22Rv1 (cell line): ENCODE results near the gene SLC66A2.

Experiments used
- H3K27ac ChIP-seq: fragments of 450-650 bp; 2 replicates; pipeline ENCODE4 v1.5.1; 2017
- ZFX ChIP-seq: fragments of 450-650 bp; IDR thresholded peaks from 2 replicates; pipeline ENCODE4 v1.6.1; 2017; ENCODE audit warnings: antibody characterized with exemption, borderline replicate concordance
- TF ChIP-seq, protein P1 (sequence below): fragments of 450-650 bp; IDR thresholded peaks from 2 replicates; pipeline ENCODE4 v1.5.1; 2017; ENCODE audit warnings: mild to moderate bottlenecking

Gene SLC66A2

DNA sequence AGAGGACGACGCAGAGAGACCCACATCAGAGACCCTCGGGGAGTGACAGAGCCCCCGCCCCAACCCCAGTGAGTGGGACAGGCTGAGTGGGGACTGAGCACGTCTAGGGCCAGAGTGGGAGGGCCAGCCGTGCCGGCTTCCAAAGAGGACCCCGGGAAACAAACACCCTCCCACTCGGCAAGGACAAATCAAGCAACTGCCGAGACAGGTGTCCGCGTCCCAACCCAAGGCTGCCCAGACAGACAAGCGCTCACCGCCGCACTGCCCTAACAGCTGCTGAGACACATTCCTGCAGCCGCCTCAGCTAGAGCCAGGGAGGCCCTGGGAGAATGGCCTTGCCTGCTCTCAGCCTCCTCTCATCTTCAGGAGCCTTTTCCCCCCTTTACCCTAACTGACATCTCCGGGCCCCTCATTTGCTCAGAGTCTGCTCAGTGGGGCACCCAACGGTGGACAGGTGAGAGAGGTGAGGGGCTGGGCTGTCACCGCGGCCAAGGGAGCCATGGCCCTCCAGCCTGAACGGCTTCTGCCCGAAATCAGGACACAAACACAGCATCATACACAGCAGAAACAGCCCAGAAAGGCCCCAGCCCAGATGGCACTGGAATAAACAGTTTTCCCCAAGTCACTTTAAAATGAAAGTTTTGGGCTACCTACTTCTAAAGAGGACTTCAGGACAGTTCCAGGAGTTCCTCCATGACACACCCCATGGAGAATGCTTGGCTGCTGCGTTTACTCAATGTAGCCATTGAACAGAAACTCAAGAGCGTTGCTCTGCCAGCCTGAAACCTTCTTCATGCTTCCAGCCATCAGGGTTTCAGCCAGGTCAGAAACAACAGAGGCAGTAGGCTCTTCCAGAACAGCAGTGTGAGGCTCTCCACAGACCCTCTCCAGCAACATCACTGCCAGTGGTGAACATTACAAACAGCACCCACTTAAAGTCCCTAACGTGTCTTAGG is 23.6 kb downstream of the SLC66A2 start:
- no peak overlapping the region for H3K27ac ChIP-seq

DNA sequence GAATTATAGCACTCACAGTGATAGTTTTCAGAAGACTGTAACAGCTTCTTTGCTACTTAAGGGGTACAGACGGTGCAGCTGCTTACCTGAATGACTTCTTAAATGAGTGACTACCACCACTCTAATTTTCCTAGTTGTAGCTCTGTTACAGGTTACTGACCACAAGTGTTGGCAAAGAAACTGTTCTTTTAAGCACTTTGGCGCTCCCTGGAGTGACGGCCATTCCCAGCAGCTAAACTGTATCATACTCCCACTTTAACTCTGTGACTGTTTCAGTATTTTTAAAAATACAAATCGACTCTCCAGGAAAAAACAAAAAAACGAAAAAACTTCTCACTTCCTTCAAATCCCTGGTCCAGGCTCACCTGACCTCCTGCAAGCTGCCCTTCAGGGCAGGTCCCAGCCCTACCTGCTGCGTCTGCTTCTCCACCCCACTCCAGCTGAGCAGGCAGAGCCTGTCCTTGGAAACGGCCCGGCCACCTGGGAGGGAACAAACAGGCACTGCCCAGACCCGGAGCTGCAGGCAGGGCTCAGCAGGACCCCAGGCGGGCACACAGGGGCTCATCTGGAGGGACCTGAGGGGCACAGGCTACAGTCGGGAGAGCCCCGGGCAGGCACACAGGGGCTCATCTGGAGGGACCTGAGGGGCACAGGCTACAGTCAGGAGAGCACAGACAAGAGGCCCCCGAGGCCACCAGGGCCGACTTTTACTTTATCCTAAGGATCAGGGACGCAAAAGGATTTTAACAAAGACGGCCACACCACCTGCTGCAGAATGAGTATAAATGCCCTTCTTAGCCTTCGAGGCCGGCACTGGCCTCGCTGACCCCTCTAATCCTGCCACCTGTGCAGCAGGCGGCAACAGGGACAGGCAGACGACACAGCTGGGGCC is 24.5 kb downstream of the SLC66A2 start:
- H3K27ac ChIP-seq, result no peak overlapping the region
- no peak for TF ChIP-seq ZFX
- TF ChIP-seq, protein P1, sequence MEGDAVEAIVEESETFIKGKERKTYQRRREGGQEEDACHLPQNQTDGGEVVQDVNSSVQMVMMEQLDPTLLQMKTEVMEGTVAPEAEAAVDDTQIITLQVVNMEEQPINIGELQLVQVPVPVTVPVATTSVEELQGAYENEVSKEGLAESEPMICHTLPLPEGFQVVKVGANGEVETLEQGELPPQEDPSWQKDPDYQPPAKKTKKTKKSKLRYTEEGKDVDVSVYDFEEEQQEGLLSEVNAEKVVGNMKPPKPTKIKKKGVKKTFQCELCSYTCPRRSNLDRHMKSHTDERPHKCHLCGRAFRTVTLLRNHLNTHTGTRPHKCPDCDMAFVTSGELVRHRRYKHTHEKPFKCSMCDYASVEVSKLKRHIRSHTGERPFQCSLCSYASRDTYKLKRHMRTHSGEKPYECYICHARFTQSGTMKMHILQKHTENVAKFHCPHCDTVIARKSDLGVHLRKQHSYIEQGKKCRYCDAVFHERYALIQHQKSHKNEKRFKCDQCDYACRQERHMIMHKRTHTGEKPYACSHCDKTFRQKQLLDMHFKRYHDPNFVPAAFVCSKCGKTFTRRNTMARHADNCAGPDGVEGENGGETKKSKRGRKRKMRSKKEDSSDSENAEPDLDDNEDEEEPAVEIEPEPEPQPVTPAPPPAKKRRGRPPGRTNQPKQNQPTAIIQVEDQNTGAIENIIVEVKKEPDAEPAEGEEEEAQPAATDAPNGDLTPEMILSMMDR, result no peak

More for the DNA sequence above, 23.6 kb downstream of the SLC66A2 start:
- TF ChIP-seq, protein P1, result no peak
- no peak for TF ChIP-seq ZFX

DNA sequence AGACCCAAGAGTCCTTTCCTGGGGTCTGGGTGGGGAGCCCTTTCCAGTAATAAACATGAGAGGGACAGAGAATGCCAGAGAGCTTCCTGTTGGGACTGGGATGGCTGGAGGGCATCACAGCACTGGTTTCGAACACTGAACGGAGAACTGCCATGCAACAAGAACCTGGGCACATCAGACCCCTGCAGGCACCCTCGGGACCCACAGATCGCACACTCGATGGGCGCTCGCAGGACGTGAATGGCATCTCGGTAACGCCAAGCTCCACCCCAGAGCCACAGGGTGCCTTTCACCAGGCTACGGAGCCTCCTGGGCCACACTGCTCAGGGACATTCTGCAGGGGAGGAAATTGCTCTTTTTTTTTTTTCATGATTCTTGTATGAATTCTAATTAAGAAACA is 25.1 kb downstream of the SLC66A2 start:
- no peak for TF ChIP-seq ZFX
- TF ChIP-seq, protein P1, result no peak

DNA sequence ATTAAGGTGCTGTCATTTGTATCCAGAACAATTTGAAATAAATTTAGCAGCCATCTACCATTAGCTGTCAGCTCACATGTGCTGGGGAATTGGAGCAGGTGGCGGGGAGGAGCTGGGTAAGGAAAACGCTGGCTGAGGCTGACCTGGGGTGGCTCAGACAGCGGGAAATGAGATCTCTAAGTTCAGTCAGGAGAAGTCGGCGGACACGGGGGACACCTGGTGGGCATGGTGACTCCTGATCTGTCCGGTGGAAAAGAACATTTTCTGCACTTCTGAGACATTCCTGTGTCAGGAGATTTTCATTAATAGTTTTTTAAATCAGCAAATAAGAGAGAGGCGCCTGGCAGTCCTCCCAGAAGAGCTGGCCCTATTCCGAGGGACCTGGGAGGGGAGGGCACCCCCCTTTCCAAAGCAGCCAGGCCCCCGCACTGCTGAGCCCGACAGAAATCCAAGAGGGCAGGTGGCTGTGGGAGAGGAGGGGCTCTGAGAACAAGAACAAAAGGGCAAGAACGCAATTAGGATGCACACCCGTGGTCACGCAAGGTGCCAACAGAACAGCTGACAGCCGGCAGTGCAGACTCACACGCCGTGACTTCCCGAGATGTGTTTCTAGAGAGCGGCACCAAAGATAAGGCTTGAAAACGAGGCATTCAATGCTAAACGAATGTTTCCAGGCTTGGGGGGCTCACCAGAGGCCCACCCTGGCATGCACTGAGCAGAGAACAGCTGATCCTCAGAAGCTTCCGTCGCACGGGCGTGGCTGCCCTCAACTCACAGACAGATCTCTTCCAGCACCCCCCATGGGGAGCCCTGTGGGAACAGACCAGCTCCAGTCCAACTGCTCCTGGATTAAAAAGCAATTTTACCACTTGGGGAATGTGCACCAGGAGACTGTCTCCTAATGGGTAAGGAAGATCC is 26.4 kb downstream of the SLC66A2 start:
- H3K27ac ChIP-seq, result no peak overlapping the region

More for the DNA sequence above, 25.1 kb downstream of the SLC66A2 start:
- no peak overlapping the region for H3K27ac ChIP-seq

DNA sequence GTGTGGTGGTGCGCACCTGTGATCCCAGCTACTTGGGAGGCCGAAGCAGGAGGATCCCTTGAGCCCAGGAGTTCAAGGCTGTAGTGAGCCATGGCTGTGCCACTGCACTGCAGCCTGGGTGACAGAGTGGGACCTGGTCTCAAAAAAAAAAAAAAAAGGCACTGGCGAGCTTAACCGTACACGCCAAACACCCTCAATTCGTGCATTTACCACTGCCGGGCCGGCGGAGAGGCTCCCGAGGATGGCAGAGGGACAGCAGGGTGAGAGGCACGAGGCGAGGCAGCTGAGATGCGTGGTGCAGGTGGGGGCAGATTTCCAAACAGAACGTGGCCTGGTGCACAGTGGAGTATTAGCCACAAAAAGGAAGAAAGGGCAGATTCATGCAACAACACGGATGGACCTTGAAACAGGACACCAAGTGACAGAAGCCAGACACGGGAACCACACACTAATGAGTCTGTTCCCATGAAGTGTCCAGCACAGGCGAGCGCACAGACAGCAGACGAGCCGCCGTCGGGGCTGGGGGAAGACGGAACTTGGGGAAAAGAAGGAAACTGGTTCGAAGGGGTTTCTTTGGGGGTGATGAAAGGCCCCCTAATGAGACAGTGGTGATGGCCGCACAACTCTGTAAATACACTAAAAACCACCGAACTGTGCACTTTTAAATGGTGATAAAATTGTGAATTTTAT is 27.4 kb downstream of the SLC66A2 start:
- no peak overlapping the region for H3K27ac ChIP-seq
- TF ChIP-seq, protein P1, result no peak
- no peak for TF ChIP-seq ZFX

More for the DNA sequence above, 26.4 kb downstream of the SLC66A2 start:
- TF ChIP-seq ZFX, result no peak
- TF ChIP-seq, protein P1, result no peak

DNA sequence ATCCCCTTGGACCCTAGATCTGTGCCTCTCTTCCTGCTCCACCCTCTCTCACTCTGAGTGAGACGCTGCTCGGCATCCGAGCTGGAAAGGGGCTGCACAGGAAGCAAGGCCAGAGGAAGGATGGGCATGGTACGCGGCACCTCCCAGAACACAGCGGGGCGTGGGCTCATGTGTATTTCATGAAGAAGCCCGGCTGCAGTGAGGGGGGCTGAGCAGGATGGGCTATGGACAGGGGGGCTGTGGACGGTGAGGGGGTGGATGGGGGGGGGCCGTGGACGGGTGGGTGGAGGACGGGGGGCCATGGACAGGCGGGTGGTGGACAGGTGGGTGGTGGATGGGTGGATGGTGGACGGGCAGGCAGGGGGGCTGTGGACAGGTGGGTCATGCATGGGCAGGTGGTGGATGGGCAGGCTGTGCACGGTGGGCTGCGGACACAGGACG is 28.5 kb downstream of the SLC66A2 start:
- TF ChIP-seq, protein P1, result no peak
- TF ChIP-seq ZFX, result no peak
- no peak overlapping the region for H3K27ac ChIP-seq
